ENCODE results near the gene ARSI.
"Not testable (repeated sequence)": the region's sequence is repeated elsewhere in the genome, so short reads cannot be mapped to it uniquely, and the experiment has no call there.

The ARSI gene

DNA sequence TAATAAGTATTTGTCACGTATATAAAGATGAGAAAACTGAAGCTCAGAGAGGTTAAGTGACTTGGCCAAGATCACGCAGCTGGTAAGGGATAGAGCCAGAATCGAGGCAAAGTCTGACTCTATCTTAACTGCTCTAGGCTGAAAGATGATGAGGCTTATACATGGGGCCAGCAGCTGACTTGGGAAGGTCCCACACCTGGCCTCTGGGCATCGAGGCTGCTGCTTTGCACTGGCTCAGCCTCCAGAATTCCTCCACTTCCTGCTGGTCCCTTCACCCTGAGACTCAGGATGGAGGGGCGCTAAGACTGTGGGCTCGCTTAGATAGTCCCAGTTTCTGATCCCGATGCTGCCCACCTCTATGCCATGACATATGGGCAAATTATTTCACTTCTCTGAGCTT, 48.3 kb downstream of the ARSI start:
- no peak for TF ChIP-seq SPI1 (IDR thresholded peaks at IDR 0.05; ENCODE audit: low read depth, low read length)
- TF ChIP-seq POLR2A (IDR thresholded peaks at IDR 0.05; ENCODE audit: low read depth, low read length): no peak
- no peak for FAIRE-seq
- DNase-seq (ENCODE audit: insufficient read length, low spot score): no peak

DNA sequence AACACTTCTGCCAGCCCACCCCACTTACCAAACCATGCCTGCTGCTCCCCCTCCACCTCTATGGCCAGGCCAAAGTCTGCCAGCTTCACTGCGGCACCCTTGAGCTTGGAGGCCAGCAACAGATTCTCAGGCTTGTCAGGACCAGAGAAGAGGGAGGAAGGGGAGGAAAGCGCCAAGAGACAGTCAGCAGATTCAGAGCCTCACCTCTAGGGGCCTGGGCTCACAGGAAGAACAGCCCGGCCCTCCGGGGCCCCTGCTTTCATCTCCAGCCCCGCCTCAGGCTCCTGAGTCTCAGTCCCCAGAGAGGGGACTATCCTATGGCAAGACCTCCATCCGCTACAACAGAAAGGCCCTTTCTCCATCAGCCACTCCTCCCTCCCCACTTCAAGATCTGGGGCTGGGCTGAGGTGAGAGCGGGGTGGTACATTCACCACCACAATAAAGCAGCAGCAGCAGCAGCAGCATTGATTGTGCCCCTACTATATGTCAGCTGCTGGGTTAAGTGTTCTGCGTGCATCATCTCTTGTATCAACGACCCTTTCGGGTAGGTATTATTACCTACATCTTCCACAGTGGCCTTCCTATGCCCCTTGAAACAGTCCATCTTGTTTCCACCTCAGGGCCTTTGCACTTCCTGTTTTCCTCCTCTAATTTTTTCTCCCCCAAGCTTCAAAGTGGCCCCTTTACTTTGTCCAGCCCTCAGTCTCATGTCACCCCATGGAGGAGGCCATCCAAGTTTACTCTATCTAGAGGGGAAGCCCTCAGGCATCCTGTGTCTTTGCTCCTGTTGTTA, 49.1 kb downstream of the ARSI start:
- peak; percentile 43; the same call in 1 of the 2 replicates for TF ChIP-seq SPI1 (IDR thresholded peaks at IDR 0.05; ENCODE audit: low read depth, low read length)
- no peak for TF ChIP-seq POLR2A (IDR thresholded peaks at IDR 0.05; ENCODE audit: low read depth, low read length)
- FAIRE-seq: no peak
- DNase-seq (ENCODE audit: insufficient read length, low spot score): no peak

DNA sequence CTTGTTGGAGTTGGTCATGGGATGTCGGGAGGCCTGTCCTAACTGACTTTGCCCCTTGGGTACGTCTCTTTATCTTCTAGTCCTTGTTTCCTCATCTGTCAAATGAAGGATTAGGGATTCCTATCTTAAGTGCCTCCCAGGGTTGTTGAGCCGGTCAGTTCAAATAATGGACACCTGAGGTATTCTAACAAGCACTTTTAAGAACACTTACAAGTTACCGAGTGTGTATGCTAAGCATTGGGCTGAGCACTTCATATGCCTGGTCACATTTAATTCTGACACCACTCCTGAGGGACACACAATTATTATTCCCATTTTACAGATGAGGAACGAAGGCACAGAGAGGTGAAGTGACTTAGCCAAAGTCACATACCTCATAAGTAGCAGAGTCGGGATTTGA, 50.2 kb downstream of the ARSI start:
- FAIRE-seq: no peak
- no peak for TF ChIP-seq SPI1 (IDR thresholded peaks at IDR 0.05; ENCODE audit: low read depth, low read length)
- TF ChIP-seq POLR2AphosphoS5 (IDR thresholded peaks at IDR 0.05; ENCODE audit: low read depth, low read length): no peak
- TF ChIP-seq POU2F2 (IDR thresholded peaks at IDR 0.05; ENCODE audit: low read depth, low read length): no peak
- TF ChIP-seq PAX5 (IDR thresholded peaks at IDR 0.05; ENCODE audit: insufficient read depth, low read length, severe bottlenecking): no peak
- no peak for TF ChIP-seq TAF1 (IDR thresholded peaks at IDR 0.05; ENCODE audit: low read depth, low read length)
- no peak for TF ChIP-seq POLR2A (IDR thresholded peaks at IDR 0.05; ENCODE audit: low read depth, low read length)
- no peak for DNase-seq (ENCODE audit: insufficient read length, low spot score)

DNA sequence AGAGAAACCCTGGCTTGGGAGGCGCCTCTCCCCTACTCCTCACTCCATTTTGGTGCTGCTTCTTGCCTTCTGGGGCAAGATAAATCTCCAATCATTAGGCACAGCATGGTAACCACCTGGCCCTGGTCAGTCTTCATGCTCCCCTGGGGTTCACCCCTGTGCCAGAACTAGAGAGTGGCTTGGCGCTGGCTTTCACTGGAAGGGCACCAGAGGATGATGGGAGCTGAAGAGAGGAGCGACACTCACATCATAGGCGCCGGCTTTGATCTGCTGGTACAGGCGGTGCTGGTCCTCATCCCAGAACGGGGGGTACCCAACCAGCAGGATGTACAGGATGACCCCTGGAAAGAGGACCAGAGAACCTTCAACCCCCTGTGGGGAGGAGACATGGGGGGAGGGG, 51.2 kb downstream of the ARSI start:
- DNase-seq (ENCODE audit: insufficient read length, low spot score) (no peak), FAIRE-seq (no peak)
- TF ChIP-seq POLR2AphosphoS5 (IDR thresholded peaks at IDR 0.05; ENCODE audit: low read depth, low read length) (no peak), SPI1 (IDR thresholded peaks at IDR 0.05; ENCODE audit: low read depth, low read length) (no peak), PAX5 (IDR thresholded peaks at IDR 0.05; ENCODE audit: insufficient read depth, low read length, severe bottlenecking) (no peak), POLR2A (IDR thresholded peaks at IDR 0.05; ENCODE audit: low read depth, low read length) (no peak), POU2F2 (IDR thresholded peaks at IDR 0.05; ENCODE audit: low read depth, low read length) (no peak), TAF1 (IDR thresholded peaks at IDR 0.05; ENCODE audit: low read depth, low read length) (no peak)

DNA sequence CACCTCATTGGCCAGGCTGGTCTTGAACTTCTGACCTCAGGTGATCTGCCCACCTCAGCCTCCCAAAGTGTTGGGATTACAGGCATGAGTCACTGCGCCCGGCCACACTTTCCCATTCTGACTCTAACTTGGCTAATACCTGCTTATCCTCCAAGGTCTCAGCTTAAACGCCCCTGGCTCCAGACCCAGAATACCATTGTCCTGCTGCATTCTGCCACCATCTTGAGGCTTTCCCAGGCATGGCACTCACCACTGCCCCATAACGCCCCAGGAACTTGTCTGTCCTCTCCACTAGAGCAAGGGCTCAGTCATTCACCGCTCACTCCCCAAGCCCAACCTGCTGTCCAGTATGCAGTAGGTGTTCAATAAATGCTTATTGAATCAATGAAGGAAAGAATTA, 53.0 kb downstream of the ARSI start:
- FAIRE-seq: no peak
- no peak for TF ChIP-seq POLR2AphosphoS5 (IDR thresholded peaks at IDR 0.05; ENCODE audit: low read depth, low read length)
- TF ChIP-seq TAF1 (IDR thresholded peaks at IDR 0.05; ENCODE audit: low read depth, low read length): no peak
- no peak for TF ChIP-seq PAX5 (IDR thresholded peaks at IDR 0.05; ENCODE audit: insufficient read depth, low read length, severe bottlenecking)
- no peak for TF ChIP-seq SPI1 (IDR thresholded peaks at IDR 0.05; ENCODE audit: low read depth, low read length)
- no peak for DNase-seq (ENCODE audit: insufficient read length, low spot score)

DNA sequence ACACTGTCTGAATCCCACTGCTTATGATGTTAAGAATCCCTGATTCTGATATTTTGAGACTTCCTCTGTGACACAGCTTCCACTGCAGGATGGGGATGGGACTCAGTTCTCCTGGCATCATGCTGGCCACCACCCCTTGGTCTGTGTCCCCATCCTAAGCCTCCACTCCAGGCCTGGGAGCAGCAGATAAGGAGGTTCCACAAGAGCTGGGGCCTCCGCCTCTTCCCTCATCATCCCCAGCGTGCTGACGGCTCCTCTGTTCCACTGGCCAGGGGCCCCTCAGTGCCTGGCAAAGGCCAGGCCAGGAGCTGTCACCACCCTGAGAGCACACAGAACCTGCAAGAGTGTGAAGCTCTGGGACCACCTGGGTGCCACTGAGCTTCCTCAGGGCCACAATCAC, 53.8 kb downstream of the ARSI start:
- no peak for FAIRE-seq

DNA sequence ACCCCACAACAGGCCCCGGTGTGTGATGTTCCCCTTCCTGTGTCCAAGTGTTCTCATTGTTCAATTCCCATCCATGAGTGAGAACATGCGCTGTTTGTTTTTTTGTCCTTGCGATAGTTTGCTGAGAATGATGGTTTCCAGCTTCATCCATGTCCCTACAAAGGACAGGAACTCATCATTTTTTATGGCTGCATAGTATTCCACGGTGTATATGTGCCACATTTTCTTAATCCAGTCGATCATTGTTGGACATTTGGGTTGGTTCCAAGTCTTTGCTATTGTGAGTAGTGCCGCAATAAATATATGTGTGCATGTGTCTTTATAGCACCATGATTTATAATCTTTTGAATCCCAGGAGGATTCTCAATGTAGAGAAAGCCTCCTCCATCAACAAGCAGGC, 54.2 kb downstream of the ARSI start:
- not testable (repeated sequence) for FAIRE-seq; DNase-seq (ENCODE audit: insufficient read length, low spot score)

More for the DNA sequence above, 53.8 kb downstream of the ARSI start:
- no peak for DNase-seq (ENCODE audit: insufficient read length, low spot score)
- TF ChIP-seq POU2F2 (IDR thresholded peaks at IDR 0.05; ENCODE audit: low read depth, low read length) (no peak), POLR2AphosphoS5 (IDR thresholded peaks at IDR 0.05; ENCODE audit: low read depth, low read length) (no peak), TAF1 (IDR thresholded peaks at IDR 0.05; ENCODE audit: low read depth, low read length) (no peak), SPI1 (IDR thresholded peaks at IDR 0.05; ENCODE audit: low read depth, low read length) (no peak), PAX5 (IDR thresholded peaks at IDR 0.05; ENCODE audit: insufficient read depth, low read length, severe bottlenecking) (no peak), POLR2A (IDR thresholded peaks at IDR 0.05; ENCODE audit: low read depth, low read length) (no peak)

DNA sequence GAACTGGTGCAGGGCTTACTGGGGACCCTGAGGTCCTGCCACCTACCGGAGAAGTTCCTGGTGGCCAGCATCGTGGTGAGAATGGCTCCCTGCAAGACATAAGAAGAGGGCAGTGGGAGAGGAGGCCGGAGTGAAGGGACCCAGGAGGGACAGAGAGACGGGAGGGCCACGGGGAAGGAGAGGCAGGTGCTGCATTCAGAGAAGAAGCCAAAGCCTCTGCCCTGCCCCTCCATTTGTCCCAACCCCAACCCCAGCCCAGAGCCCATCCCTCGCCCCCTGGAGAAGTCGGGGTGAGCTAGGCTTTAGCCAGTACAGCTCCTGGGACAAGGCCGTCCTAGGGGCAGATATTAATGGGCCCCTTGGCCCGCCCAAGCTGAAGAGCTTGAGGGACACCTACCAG, 55.0 kb downstream of the ARSI start:
- FAIRE-seq (no peak), DNase-seq (ENCODE audit: insufficient read length, low spot score) (no peak)
- TF ChIP-seq PAX5 (IDR thresholded peaks at IDR 0.05; ENCODE audit: insufficient read depth, low read length, severe bottlenecking) (no peak), SPI1 (IDR thresholded peaks at IDR 0.05; ENCODE audit: low read depth, low read length) (no peak), POLR2AphosphoS5 (IDR thresholded peaks at IDR 0.05; ENCODE audit: low read depth, low read length) (no peak), POLR2A (IDR thresholded peaks at IDR 0.05; ENCODE audit: low read depth, low read length) (no peak), TAF1 (IDR thresholded peaks at IDR 0.05; ENCODE audit: low read depth, low read length) (no peak), POU2F2 (IDR thresholded peaks at IDR 0.05; ENCODE audit: low read depth, low read length) (no peak)

DNA sequence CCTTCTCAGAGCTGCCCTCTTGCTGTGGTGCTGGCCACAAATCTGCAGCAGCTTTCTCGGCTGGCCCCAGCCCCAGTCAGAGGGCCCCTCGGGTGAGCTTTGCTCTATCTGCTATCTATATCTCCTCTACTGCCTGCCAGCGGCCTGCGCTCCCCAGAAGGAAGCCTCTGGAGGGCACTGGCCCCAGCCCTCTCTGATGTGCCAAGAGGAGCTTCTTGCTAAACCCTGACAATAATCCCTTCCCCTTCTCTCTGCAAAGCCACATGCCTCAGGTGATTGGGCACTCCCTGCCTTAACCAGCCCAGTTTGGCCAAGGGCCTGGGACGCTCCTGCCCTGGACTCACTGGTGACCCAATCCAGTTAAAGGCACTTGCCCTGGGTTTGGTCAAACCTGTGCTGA, 55.9 kb downstream of the ARSI start:
- FAIRE-seq (no peak), DNase-seq (ENCODE audit: insufficient read length, low spot score) (no peak)
- TF ChIP-seq POU2F2 (IDR thresholded peaks at IDR 0.05; ENCODE audit: low read depth, low read length): no peak
- TF ChIP-seq POLR2AphosphoS5 (IDR thresholded peaks at IDR 0.05; ENCODE audit: low read depth, low read length): no peak
- no peak for TF ChIP-seq TAF1 (IDR thresholded peaks at IDR 0.05; ENCODE audit: low read depth, low read length)
- TF ChIP-seq SPI1 (IDR thresholded peaks at IDR 0.05; ENCODE audit: low read depth, low read length): no peak
- TF ChIP-seq PAX5 (IDR thresholded peaks at IDR 0.05; ENCODE audit: insufficient read depth, low read length, severe bottlenecking): no peak
- no peak for TF ChIP-seq POLR2A (IDR thresholded peaks at IDR 0.05; ENCODE audit: low read depth, low read length)

DNA sequence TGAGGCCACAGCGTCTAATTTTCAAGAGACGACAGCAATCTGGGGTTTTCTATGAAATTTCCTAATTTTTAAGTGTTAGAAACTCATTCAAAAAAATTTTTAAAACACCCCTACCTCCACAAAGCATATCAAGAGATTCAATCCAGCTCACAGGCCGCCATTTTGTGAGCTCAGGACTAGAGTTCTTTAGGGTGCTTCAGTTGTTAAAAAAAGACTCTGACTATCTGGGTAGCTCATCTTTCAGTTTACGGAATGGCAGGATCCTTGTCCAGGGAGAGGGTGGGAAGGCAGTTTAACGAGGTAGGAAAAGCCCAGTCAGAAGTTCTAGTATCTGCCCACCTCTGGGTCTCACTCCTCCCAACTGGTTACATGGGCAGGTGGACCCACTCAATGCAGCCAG, 56.3 kb downstream of the ARSI start:
- TF ChIP-seq POLR2A (IDR thresholded peaks at IDR 0.05; ENCODE audit: low read depth, low read length): no peak
- no peak for TF ChIP-seq POLR2AphosphoS5 (IDR thresholded peaks at IDR 0.05; ENCODE audit: low read depth, low read length)
- TF ChIP-seq PAX5 (IDR thresholded peaks at IDR 0.05; ENCODE audit: insufficient read depth, low read length, severe bottlenecking): no peak
- TF ChIP-seq SPI1 (IDR thresholded peaks at IDR 0.05; ENCODE audit: low read depth, low read length): no peak
- TF ChIP-seq TAF1 (IDR thresholded peaks at IDR 0.05; ENCODE audit: low read depth, low read length): no peak
- no peak for TF ChIP-seq POU2F2 (IDR thresholded peaks at IDR 0.05; ENCODE audit: low read depth, low read length)
- FAIRE-seq (no peak), DNase-seq (ENCODE audit: insufficient read length, low spot score) (no peak)

Measured in GM12891 (cell line).